SK-N-MC (cell line): ENCODE measurements around the gene QKI.

Source experiments
- EZH2 ChIP-seq: fragments of 200-600 bp; sonication (generic); IDR thresholded peaks from one replicate; pipeline ENCODE4 v1.6.1; 2017; ENCODE audit warnings: antibody characterized with exemption
- FOXP2 ChIP-seq: optimal IDR thresholded peaks from 2 replicates; pipeline ENCODE3; 2011; ENCODE audit warnings: mild to moderate bottlenecking, moderate library complexity; ENCODE audit not compliant: insufficient read depth; ENCODE audit errors: extremely low read length, control extremely low read depth
- POLR2AphosphoS5 ChIP-seq: IDR thresholded peaks from 2 replicates; pipeline ENCODE4 v1.6.1; 2012; ENCODE audit warnings: mild to moderate bottlenecking, low read depth, low read length, borderline replicate concordance

GRCh38 chr6:163415620-163416556 lies 1.4 kb downstream of the QKI start:
- TF ChIP-seq POLR2AphosphoS5 (no peak), EZH2 (no peak), FOXP2 (no peak)
